ENCODE data around the gene OPN1SW. TPM values are rescaled to one million over a fixed set of nuclear protein-coding genes. Genes with fewer than 3 reads are reported as not detected.

Gene OPN1SW
- total RNA-seq, 1 experiment from 2014 or later = not detected

GRCh38 chr7:128737441-128737840 is 38.2 kb downstream of the OPN1SW start:
- no TSS peak for BruUV-seq (replicated peaks)
- no peak for DNase-seq
- Mint-ChIP-seq H3K9me3 (ENCODE audit: low read depth, unreplicated experiment) (no peaks in the 10 kb centered on the region), H3K27ac (ENCODE audit: unreplicated experiment) (no peak overlapping the region), H3K4me3 (ENCODE audit: low read depth, unreplicated experiment) (no peak overlapping the region), H3K27me3 (ENCODE audit: unreplicated experiment) (no peaks in the 10 kb centered on the region), H3K36me3 (ENCODE audit: insufficient read depth, unreplicated experiment) (peaks cover 23% of the 10 kb centered on the region), H3K4me1 (ENCODE audit: low read depth, unreplicated experiment) (peaks cover 23% of the 10 kb centered on the region)
- intact Hi-C loops (cut with micrococcal nuclease; ENCODE audit: unreplicated experiment) = no loop called here
- CTCF ChIA-PET = interaction anchor here (0.6 to 1.0 kb wide), 3 partner anchors 75 to 282 kb away, joined by 3 to 4 read pairs (median 3); partner anchors contain the start of gene KCP
- TF ChIP-seq CTCF (IDR thresholded peaks at IDR 0.05; ENCODE audit: unreplicated experiment) = no peak

- intact Hi-C loops (cut with micrococcal nuclease; ENCODE audit: unreplicated experiment) = no loop called here
- DNase-seq = no peak
- no peak overlapping the region for H3K27ac Mint-ChIP-seq (ENCODE audit: unreplicated experiment)
- no peaks in the 10 kb centered on the region for H3K27me3 Mint-ChIP-seq (ENCODE audit: unreplicated experiment)
- H3K4me1 Mint-ChIP-seq (ENCODE audit: low read depth, unreplicated experiment) = peaks cover 15% of the 10 kb centered on the region
- CTCF ChIA-PET = interaction anchor here (0.6 kb wide), 1 partner anchor 16 kb away, joined by 9 read pairs; no protein-coding TSS in a partner anchor
- no peaks in the 10 kb centered on the region for H3K9me3 Mint-ChIP-seq (ENCODE audit: low read depth, unreplicated experiment)
- H3K36me3 Mint-ChIP-seq (ENCODE audit: insufficient read depth, unreplicated experiment) = peaks cover 23% of the 10 kb centered on the region
- TF ChIP-seq CTCF (IDR thresholded peaks at IDR 0.05; ENCODE audit: unreplicated experiment) = no peak
- H3K4me3 Mint-ChIP-seq (ENCODE audit: low read depth, unreplicated experiment) = no peak overlapping the region
- no TSS peak for BruUV-seq (replicated peaks)
These were observed 40.2 kb downstream of the OPN1SW start for GRCh38 chr7:128735436-128735835.

GRCh38 chr7:128734890-128735289 is 40.7 kb downstream of the OPN1SW start:
- CTCF ChIA-PET = interaction anchor here (0.6 kb wide), 1 partner anchor 16 kb away, joined by 9 read pairs; no protein-coding TSS in a partner anchor
- TF ChIP-seq CTCF (IDR thresholded peaks at IDR 0.05; ENCODE audit: unreplicated experiment) = no peak
- Mint-ChIP-seq H3K27ac (ENCODE audit: unreplicated experiment) (no peak overlapping the region), H3K4me1 (ENCODE audit: low read depth, unreplicated experiment) (peaks cover 15% of the 10 kb centered on the region), H3K36me3 (ENCODE audit: insufficient read depth, unreplicated experiment) (peaks cover 18% of the 10 kb centered on the region), H3K4me3 (ENCODE audit: low read depth, unreplicated experiment) (no peak overlapping the region), H3K27me3 (ENCODE audit: unreplicated experiment) (no peaks in the 10 kb centered on the region), H3K9me3 (ENCODE audit: low read depth, unreplicated experiment) (no peaks in the 10 kb centered on the region)
- no TSS peak for BruUV-seq (replicated peaks)
- intact Hi-C loops (cut with micrococcal nuclease; ENCODE audit: unreplicated experiment) = no loop called here
- DNase-seq = no peak

- Mint-ChIP-seq H3K36me3 (ENCODE audit: insufficient read depth, unreplicated experiment) (peaks cover 1% of the 10 kb centered on the region), H3K27me3 (ENCODE audit: unreplicated experiment) (peaks cover under 1% of the 10 kb centered on the region), H3K9me3 (ENCODE audit: low read depth, unreplicated experiment) (no peaks in the 10 kb centered on the region), H3K4me3 (ENCODE audit: low read depth, unreplicated experiment) (no peak overlapping the region), H3K4me1 (ENCODE audit: low read depth, unreplicated experiment) (peaks cover 8% of the 10 kb centered on the region), H3K27ac (ENCODE audit: unreplicated experiment) (no peak overlapping the region)
- CTCF ChIA-PET = no interaction called here
- intact Hi-C loops (cut with micrococcal nuclease; ENCODE audit: unreplicated experiment) = no loop called here
- DNase-seq = no peak
- TF ChIP-seq CTCF (IDR thresholded peaks at IDR 0.05; ENCODE audit: unreplicated experiment) = no peak
- BruUV-seq (replicated peaks) = no TSS peak
These were observed 42.3 kb downstream of the OPN1SW start for GRCh38 chr7:128733278-128733645.

All from Calu3 (cell line).